HCT116 (cell line): ENCODE results near the gene PPP1R3C.

ENCODE experiments used
- ELF1 ChIP-seq: IDR thresholded peaks from 2 replicates; pipeline ENCODE4 v1.6.1; 2012; ENCODE audit warnings: low read depth, borderline replicate concordance
- EZH2 ChIP-seq: fragments of 200-600 bp; sonication (generic); IDR thresholded peaks from 2 replicates; pipeline ENCODE4 v1.6.1; 2017; ENCODE audit warnings: antibody characterized with exemption, mixed run types
- POLR2AphosphoS5 ChIP-seq: IDR thresholded peaks from 2 replicates; pipeline ENCODE4 v1.6.1; 2011; ENCODE audit warnings: mild to moderate bottlenecking, low read depth, low read length, moderate library complexity
- TF ChIP-seq, protein P1 (sequence below): IDR thresholded peaks from 2 replicates; pipeline ENCODE4 v1.6.1; 2012; ENCODE audit warnings: low read depth
- TF ChIP-seq, protein P2 (sequence below), 3 experiments: fragments of 200-600 bp in 1 of 3; sonication (generic) in 1 of 3; IDR thresholded peaks in 2 of 3; conservative IDR thresholded peaks in 1 of 3; 2 replicates each; pipeline ENCODE4 v1.5.1; 2012 to 2017; ENCODE audit warnings: low read depth in 2 of 3, low read length in 2 of 3, antibody characterized with exemption in 1 of 3, borderline replicate concordance in 1 of 3, control low read depth in 1 of 3, mild to moderate bottlenecking in 1 of 3, mixed read lengths in 1 of 3, mixed run types in 1 of 3, moderate library complexity in 1 of 3; ENCODE audit not compliant: insufficient read depth in 1 of 3

DNA sequence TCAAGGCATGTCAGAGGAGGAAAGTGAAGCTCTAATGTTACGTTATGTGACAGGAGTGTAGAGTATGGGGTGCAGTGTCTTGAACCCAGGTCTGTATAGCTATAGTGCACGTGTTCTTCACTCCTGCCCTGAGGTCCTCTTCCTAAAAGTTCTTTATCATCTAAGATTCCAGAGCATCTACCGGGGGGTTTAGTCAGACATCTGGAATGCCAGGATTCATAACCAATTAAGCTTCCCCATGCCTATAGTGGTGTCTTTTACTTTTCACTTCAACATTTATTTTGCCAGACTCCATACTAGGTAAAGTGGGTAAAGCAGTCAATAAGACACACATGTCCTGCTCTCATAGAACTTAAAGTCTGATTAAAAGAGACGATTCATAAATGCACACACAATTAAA is 22.4 kb downstream of the PPP1R3C start:
- TF ChIP-seq ELF1 (no peak), EZH2 (no peak), POLR2AphosphoS5 (no peak)
- TF ChIP-seq, protein P1, sequence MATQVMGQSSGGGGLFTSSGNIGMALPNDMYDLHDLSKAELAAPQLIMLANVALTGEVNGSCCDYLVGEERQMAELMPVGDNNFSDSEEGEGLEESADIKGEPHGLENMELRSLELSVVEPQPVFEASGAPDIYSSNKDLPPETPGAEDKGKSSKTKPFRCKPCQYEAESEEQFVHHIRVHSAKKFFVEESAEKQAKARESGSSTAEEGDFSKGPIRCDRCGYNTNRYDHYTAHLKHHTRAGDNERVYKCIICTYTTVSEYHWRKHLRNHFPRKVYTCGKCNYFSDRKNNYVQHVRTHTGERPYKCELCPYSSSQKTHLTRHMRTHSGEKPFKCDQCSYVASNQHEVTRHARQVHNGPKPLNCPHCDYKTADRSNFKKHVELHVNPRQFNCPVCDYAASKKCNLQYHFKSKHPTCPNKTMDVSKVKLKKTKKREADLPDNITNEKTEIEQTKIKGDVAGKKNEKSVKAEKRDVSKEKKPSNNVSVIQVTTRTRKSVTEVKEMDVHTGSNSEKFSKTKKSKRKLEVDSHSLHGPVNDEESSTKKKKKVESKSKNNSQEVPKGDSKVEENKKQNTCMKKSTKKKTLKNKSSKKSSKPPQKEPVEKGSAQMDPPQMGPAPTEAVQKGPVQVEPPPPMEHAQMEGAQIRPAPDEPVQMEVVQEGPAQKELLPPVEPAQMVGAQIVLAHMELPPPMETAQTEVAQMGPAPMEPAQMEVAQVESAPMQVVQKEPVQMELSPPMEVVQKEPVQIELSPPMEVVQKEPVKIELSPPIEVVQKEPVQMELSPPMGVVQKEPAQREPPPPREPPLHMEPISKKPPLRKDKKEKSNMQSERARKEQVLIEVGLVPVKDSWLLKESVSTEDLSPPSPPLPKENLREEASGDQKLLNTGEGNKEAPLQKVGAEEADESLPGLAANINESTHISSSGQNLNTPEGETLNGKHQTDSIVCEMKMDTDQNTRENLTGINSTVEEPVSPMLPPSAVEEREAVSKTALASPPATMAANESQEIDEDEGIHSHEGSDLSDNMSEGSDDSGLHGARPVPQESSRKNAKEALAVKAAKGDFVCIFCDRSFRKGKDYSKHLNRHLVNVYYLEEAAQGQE: no peak
- TF ChIP-seq, protein P2, sequence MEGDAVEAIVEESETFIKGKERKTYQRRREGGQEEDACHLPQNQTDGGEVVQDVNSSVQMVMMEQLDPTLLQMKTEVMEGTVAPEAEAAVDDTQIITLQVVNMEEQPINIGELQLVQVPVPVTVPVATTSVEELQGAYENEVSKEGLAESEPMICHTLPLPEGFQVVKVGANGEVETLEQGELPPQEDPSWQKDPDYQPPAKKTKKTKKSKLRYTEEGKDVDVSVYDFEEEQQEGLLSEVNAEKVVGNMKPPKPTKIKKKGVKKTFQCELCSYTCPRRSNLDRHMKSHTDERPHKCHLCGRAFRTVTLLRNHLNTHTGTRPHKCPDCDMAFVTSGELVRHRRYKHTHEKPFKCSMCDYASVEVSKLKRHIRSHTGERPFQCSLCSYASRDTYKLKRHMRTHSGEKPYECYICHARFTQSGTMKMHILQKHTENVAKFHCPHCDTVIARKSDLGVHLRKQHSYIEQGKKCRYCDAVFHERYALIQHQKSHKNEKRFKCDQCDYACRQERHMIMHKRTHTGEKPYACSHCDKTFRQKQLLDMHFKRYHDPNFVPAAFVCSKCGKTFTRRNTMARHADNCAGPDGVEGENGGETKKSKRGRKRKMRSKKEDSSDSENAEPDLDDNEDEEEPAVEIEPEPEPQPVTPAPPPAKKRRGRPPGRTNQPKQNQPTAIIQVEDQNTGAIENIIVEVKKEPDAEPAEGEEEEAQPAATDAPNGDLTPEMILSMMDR (IDR thresholded peaks at IDR 0.05 in 2 of 3, conservative IDR thresholded peaks at IDR 0.05 in 1 of 3; ENCODE audit: borderline replicate concordance in 1 of 3, insufficient read depth in 1 of 3, low read depth in 2 of 3, low read length in 2 of 3): no peak
